Tibial nerve (tissue), 4 donors: Measurements from ENCODE around the gene GALM.

Experiments
- EP300 ChIP-seq, 2 donors: sonication (generic); formaldehyde crosslinking; IDR thresholded peaks; one replicate each; pipeline ENCODE4 v1.6.1; 2017; ENCODE audit warnings: antibody characterized with exemption in 2 of 2, mild to moderate bottlenecking in 1 of 2
- POLR2A ChIP-seq, 2 donors: fragments of 450-650 bp; IDR thresholded peaks; one replicate each; pipeline ENCODE4 v1.6.1; 2017; ENCODE audit warnings: antibody characterized with exemption in 2 of 2, mild to moderate bottlenecking in 2 of 2, moderate library complexity in 2 of 2
- TF ChIP-seq, protein P1 (sequence below), 5 experiments: fragments of 200-600 bp in 3 of 5; fragments of 450-650 bp in 2 of 5; sonication (generic) in 3 of 5; IDR thresholded peaks; one replicate each; pipeline ENCODE4 v1.5.1; 2016 to 2019; ENCODE audit warnings: antibody characterized with exemption in 5 of 5, mild to moderate bottlenecking in 3 of 5, moderate library complexity in 2 of 5

- TF ChIP-seq, protein P1, sequence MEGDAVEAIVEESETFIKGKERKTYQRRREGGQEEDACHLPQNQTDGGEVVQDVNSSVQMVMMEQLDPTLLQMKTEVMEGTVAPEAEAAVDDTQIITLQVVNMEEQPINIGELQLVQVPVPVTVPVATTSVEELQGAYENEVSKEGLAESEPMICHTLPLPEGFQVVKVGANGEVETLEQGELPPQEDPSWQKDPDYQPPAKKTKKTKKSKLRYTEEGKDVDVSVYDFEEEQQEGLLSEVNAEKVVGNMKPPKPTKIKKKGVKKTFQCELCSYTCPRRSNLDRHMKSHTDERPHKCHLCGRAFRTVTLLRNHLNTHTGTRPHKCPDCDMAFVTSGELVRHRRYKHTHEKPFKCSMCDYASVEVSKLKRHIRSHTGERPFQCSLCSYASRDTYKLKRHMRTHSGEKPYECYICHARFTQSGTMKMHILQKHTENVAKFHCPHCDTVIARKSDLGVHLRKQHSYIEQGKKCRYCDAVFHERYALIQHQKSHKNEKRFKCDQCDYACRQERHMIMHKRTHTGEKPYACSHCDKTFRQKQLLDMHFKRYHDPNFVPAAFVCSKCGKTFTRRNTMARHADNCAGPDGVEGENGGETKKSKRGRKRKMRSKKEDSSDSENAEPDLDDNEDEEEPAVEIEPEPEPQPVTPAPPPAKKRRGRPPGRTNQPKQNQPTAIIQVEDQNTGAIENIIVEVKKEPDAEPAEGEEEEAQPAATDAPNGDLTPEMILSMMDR (IDR thresholded peaks at IDR 0.05): no peak
- TF ChIP-seq EP300 (IDR thresholded peaks at IDR 0.05): no peak
- no peak for TF ChIP-seq POLR2A (IDR thresholded peaks at IDR 0.05)
Observed at GRCh38 chr2:38636069-38636468, 29.8 kb upstream of the GALM start.
